HG02973 (cell line): ENCODE measurements around the gene ANKRA2.

Source experiments
- ATAC-seq: cut with Tn5 transposase; IDR thresholded peaks from one replicate; pipeline ENCODE4 v1.9.1; 2021; ENCODE audit warnings: moderate library complexity; ENCODE audit not compliant: unreplicated experiment

The ANKRA2 gene, protein sequence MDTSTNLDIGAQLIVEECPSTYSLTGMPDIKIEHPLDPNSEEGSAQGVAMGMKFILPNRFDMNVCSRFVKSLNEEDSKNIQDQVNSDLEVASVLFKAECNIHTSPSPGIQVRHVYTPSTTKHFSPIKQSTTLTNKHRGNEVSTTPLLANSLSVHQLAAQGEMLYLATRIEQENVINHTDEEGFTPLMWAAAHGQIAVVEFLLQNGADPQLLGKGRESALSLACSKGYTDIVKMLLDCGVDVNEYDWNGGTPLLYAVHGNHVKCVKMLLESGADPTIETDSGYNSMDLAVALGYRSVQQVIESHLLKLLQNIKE

DNA sequence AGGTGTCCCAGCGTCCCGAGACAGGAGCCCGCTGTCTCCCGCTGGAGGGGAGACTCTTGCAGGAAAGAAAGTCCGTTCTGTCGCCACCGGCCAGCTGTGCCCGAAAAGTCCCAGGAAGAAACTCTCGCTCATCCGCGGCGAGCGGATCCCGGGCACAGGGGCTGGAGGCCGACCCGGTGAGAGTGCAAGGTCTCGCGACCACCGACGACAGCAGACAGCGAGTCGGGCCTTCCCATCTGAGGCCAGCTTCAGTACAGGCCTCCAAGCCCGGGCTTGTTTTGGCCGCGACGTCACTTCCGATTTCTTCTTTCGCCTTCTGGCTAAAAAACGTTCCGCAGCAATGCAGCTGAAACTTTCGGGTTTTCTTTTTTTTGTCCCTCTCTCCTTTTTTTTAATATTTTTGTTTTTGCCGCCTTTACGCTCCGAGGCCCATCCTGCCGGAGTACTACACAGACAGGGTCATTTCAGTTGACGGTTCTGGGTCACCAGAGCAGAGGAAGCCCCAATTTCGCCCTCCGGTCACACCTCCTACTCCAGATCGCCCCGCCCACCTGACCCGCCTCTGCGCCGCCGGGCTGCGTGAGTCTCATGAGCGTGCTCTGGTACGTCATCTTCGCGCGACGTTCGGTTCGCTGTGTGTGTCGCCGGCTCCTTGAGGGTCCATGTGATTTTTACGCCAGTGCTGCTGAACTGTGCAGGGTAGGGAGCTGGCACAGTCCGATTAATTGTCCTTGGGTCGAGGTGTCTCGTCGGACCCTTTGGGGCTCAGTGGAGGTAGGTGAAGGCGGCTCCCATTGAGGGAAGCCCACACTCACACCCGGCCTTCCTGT, at the start of gene ANKRA2, which contains the start of gene UTP15:
Gene ANKRA2 (minus strand): TSS at position 501 of the 830 bp plus-strand sequence. CDS start 2,758 bp downstream, outside the sequence.
Gene UTP15 (plus strand): TSS at position 605 of the 830 bp plus-strand sequence. CDS start 1,602 bp downstream, outside the sequence.
- ATAC-seq = peak; percentile 92

GRCh38 chr5:73615085-73615484, 49.6 kb upstream of the ANKRA2 start:
- ATAC-seq = no peak

DNA sequence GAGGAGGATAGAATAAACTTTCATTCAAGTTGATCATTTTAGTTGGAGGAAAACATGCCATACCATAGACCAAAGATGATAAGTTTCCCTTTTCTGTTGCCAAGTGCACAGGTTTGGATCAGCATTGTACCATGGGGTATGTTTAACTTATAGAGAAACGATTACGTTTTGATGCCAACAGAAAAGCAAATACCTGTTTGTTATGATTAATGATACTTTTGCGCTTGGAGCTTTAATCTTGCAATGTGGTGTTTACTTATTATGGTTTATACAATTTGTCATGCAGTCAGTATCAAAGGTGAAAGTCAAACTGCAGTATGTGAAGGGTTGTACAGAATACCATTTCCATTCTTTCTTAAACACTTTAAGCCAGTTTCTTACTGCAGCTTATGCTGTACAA, 47.4 kb upstream of the ANKRA2 start:
- ATAC-seq = no peak

GRCh38 chr5:73607228-73607627, 41.8 kb upstream of the ANKRA2 start:
- no peak for ATAC-seq

GRCh38 chr5:73606206-73606753, 40.8 kb upstream of the ANKRA2 start:
- no peak for ATAC-seq

- ATAC-seq = no peak
Observed at GRCh38 chr5:73605223-73606087, 40.0 kb upstream of the ANKRA2 start.

DNA sequence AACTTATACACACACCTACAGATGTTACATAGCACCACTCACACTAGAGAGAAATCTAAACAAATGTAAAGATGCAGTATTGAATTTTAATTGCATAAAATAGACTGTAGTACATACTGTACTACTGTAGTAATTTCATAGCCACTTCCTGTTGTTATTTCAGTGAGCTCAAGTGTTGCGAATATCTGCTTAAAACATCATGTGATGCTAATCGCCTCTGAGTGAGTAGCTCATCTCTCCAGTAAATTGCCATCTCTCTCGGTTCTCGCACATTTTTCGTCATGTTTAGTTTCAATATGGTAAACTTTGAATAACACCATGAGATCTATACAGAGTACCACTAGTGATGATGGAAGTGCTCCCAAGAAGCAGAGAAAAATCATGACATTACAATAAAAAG, 38.6 kb upstream of the ANKRA2 start:
- no peak for ATAC-seq

DNA sequence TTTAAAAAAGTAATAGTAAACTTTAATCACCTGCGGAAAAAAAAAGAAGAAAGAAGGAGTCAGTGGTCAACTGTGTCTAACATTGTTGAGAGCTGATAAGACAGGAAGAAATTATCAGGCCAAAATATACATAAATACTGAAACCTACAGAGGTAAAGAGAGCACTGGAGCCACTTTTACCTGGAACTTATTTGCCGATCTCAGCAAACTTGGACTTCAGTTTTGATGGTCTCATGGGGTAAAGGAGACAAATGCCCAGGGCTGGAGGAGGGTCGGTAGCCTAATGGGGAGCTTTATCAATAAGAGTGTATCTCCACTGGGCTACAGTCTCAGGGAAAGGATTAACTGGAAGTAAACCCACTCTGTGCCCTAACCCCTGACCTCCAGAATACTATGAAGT, 33.9 kb upstream of the ANKRA2 start:
- no peak for ATAC-seq

DNA sequence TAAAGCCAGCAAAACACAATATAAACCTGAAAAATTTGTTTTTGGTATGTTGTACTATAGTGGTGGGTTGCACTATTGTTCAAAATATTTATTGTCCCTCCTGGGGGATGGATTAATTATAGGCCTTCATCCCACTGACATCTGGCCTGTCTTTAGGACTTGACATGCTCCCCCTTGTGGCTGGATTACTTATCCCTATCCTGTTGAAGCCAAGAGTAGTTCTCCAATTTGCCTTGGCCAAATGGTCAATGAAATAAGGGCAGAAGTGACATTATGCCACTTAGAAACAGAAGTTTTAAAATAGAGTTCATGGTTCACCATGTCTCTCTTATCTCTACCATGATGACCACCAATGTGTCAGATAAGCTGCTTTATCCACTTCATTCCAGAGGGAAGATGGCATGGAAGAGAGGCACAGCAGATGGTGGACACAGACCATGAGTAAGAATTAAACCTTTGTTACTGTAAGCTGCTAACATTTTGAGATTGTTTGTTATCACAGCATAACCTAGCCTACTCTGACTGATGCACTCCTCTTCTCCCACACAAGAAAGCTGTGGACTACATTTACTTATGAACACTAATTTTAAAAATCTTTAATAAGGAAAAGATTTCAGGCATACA, 31.4 kb upstream of the ANKRA2 start:
- ATAC-seq = no peak

GRCh38 chr5:73592551-73592950, 27.1 kb upstream of the ANKRA2 start:
- ATAC-seq = no peak

DNA sequence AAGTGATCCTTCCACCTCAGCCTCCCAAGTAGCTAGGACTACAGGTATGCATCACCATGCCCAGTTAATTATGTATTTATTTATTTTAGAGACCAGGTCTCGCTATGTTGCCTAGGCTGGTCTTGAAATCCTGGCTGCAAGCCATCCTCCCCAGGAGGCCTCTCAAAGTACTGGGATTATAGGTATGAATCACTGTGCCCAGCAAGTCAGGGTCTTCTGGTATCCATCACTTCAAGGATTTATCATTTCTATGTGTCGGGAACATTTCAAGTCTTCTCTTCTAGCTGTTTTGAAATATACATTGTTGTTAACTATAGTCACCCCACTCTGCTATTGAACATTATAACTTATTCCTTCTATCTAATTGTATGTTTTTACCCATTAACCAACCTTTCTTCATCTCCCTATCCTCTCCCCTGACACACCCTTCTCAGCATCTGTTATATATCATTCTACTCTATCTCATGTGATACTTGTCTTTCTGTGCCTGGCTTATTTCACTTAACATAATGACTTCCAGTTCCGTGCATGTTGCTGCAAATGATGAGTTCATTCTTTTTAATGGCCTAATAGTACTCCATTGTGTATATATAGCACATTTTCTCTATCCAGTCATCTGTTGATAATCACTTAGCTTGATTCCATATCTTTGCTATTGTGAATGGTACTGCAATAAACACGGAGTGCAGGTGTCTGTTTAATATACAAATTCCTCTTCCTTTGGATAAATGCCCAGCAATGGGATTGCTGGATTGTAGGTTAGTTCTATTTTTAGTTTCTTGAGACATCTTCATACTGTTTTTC, 26.5 kb upstream of the ANKRA2 start:
- ATAC-seq = no peak

GRCh38 chr5:73591102-73591695, 25.8 kb upstream of the ANKRA2 start:
- no peak for ATAC-seq

DNA sequence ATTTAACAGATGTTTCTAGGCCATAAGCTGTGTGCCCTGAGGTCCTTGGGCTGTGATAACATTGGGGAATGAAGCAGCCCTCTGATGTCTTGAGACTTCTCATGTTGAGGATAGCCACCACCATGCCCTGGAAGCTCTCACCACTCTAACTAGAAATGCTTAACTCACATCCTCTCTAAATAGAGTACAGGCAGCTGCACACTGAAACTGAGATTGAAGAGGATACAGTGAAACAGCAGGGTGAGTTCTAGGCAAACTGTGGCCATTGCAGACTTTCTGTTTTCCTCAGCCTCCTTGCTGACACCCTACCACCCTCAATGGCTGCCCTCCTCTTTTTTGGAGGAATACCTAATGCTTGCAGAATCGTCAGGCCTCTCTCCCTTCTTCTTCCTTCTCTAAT, 22.5 kb upstream of the ANKRA2 start:
- peak; percentile 77 for ATAC-seq

DNA sequence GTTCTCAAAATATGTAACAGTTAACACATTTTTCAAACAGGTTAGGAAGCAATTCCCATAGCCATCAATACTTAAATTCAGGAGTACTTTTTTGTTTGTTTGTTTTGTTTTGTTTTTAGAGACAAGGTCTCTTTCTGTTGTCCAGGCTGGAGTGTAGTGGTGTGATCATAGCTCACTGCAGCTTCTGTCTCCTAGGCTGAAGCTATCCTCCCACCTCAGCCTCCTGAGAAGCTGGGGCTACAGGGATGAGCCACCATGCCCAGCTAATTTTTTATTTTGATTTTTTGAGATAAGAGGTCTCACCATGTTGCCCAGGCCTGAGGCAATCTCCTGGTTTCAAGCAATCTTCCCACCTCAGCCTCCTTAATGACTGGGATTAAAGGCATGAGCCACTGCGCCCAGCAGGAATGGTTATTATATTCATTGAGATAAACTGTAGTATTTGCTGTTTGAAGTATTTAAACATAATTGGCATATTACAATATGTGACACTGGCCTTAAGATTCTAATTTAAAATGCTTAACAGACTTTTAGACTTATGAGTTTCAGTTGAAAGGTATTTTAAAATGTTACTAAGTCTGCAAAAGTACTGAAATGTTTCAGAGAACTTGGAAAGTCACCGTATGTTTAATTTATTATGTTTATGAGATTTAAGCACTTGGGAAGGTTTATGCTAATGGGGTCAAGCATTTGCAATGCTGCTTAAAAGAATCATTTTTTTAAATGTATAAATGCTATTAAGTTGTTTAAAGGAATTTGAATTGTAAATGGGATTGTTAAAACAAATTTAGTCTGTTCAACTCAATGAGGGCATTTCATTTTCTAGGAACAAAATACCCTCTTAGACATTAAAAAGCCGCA, 17.1 kb upstream of the ANKRA2 start:
- ATAC-seq = no peak

GRCh38 chr5:73565969-73566547, 619 bp upstream of the ANKRA2 start:
- no peak for ATAC-seq

GRCh38 chr5:73564675-73565074, 764 bp downstream of the ANKRA2 start:
- ATAC-seq = peak; percentile 3

DNA sequence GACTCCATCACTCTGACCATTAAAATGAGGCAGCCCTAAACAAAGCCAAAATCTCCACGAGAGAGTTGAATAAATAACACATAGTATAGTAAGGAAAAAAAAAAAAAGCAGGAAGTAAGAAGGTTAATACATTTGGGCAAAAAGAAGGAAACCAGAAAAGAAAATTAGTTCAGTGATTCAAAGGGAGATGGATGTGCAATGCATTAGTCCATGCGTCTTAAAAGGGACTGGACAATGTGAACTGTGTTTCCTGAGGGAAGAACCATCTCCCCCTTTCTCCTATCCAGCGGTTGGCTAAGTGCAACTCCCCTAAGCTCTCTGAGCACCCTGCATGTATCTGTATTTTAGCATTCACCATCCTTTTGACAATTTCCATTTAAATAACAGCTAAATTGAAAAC, 1.4 kb downstream of the ANKRA2 start:
- no peak for ATAC-seq

DNA sequence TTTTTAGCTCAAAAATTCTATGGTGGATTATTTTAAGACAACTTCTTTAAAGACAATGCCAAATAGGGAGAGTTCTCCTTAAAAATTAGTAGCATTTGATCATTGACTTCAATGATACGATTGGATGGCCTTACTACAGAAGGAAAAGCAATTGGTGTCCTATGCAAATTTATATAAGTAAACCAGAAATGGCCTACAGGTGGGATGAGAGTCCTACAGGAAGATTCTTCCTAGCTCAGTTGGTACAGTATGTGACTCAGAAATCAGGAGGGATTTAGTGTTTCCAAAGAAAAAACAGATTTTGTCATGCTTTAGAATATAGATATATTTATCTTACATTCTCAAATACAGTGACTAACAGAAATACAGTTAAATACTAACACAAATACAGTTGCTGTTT, 6.5 kb downstream of the ANKRA2 start:
- ATAC-seq = no peak
